Neural progenitor cell (in vitro differentiated cells): Measurements from ENCODE around the gene POLR2L.

Experiments
- EZH2 ChIP-seq: fragments of 200-600 bp; sonication (generic); IDR thresholded peaks from 2 replicates; pipeline ENCODE4 v1.6.1; 2017; ENCODE audit warnings: antibody characterized with exemption, mild to moderate bottlenecking, moderate library complexity
- EZH2phosphoT487 ChIP-seq: fragments of 200-600 bp; sonication (generic); IDR thresholded peaks from 2 replicates; pipeline ENCODE4 v1.6.1; 2017; ENCODE audit warnings: antibody characterized with exemption
- TF ChIP-seq, protein P1 (sequence below): fragments of 200-600 bp; sonication (generic); IDR thresholded peaks from 2 replicates; pipeline ENCODE4 v1.5.1; 2017; ENCODE audit warnings: antibody characterized with exemption, mild to moderate bottlenecking

DNA sequence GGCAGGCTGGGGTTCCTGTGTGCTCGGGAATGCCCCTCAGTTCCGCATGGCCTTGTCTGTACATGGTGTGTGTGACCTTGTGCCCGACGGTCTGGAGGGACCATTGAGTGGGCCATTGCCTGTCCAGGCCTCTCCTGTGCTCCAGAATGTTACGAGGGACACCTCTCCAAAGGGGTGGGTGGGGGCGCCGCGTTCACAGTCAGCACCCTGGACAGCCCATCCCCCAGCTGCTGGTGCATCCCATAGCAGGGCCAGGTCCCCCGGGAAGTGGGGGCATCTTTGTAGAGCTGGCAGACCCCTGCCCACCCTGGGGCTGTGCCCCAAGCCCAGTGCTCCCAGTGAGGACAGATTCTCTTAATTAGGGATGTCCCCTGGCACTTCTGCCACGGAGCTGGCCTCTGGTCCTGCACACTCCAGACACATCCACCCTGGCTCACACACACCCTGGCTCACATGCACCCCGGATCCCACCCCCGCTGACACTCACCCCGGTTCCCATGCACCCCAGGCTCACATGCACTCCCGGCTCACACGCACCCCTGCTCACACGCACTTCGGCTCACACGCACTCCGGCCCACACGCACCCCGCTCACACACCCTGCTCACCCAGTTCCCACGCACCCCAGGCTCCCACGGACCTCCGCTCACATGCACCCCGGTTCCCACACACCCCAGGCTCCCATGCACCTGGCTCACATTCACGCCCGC, 15.9 kb upstream of the POLR2L start:
- TF ChIP-seq, protein P1, sequence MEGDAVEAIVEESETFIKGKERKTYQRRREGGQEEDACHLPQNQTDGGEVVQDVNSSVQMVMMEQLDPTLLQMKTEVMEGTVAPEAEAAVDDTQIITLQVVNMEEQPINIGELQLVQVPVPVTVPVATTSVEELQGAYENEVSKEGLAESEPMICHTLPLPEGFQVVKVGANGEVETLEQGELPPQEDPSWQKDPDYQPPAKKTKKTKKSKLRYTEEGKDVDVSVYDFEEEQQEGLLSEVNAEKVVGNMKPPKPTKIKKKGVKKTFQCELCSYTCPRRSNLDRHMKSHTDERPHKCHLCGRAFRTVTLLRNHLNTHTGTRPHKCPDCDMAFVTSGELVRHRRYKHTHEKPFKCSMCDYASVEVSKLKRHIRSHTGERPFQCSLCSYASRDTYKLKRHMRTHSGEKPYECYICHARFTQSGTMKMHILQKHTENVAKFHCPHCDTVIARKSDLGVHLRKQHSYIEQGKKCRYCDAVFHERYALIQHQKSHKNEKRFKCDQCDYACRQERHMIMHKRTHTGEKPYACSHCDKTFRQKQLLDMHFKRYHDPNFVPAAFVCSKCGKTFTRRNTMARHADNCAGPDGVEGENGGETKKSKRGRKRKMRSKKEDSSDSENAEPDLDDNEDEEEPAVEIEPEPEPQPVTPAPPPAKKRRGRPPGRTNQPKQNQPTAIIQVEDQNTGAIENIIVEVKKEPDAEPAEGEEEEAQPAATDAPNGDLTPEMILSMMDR: no peak
- TF ChIP-seq EZH2 (no peak), EZH2phosphoT487 (no peak)
